Thyroid gland (tissue), 4 donors: ENCODE measurements around the gene PEX19.

Source experiments
- POLR2A ChIP-seq, 2 donors: fragments of 450-650 bp; IDR thresholded peaks; one replicate each; pipeline ENCODE4 v1.6.1; 2017; ENCODE audit warnings: antibody characterized with exemption in 2 of 2, mild to moderate bottlenecking in 2 of 2, moderate library complexity in 1 of 2
- TF ChIP-seq, protein P1 (sequence below), 6 experiments: fragments of 200-600 bp in 3 of 6; fragments of 450-650 bp in 3 of 6; sonication (generic) in 3 of 6; IDR thresholded peaks; one replicate each; pipeline ENCODE4 v1.5.1; 2016 to 2019; ENCODE audit warnings: antibody characterized with exemption in 6 of 6, mild to moderate bottlenecking in 2 of 6, inconsistent platforms in 1 of 6, moderate library complexity in 1 of 6

DNA sequence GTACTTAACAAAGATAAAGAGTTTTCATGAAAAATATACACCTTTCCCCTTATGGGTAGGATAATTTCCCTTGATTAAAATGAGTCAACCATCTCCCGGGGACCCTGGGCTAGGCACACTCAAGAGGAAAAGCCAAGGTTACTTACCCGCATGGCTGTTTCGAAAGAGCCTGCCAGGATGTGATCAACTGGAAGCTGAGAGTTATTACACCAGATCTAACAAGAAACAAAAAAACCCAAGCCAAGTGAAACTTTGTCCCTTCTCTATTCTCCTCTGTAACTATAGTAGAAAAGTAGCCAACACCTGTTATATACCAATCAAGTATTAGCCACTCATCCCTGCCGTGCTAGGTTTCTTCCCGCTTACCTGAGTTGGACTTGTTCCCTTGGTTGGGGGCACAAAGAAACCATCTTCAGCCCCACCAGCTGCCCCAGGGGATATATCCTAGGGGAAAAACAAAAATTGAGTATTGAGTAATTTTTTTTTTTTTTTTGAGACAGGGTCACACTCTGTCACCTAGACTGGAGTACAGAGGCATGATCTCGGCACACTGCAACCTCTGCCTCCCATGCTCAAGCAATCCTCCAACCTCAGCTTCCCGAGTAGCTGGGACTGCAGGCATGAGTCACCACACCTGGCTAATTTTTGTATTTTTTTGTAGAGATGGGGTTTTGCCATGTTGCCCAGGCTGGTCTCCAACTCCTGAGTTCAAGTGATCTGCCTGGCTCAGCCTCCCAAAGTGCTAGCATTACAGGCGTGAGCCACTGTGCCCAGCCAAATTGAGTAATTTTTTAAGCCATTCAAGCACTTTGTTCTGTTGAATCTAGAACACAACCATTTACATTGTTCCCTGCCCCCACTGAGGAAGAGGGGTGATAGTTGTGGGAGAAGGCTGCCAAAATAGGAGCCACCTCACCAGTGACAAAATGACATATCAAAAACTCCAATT, 8.4 kb upstream of the PEX19 start:
- TF ChIP-seq POLR2A (IDR thresholded peaks at IDR 0.05), result no peak
- TF ChIP-seq, protein P1, sequence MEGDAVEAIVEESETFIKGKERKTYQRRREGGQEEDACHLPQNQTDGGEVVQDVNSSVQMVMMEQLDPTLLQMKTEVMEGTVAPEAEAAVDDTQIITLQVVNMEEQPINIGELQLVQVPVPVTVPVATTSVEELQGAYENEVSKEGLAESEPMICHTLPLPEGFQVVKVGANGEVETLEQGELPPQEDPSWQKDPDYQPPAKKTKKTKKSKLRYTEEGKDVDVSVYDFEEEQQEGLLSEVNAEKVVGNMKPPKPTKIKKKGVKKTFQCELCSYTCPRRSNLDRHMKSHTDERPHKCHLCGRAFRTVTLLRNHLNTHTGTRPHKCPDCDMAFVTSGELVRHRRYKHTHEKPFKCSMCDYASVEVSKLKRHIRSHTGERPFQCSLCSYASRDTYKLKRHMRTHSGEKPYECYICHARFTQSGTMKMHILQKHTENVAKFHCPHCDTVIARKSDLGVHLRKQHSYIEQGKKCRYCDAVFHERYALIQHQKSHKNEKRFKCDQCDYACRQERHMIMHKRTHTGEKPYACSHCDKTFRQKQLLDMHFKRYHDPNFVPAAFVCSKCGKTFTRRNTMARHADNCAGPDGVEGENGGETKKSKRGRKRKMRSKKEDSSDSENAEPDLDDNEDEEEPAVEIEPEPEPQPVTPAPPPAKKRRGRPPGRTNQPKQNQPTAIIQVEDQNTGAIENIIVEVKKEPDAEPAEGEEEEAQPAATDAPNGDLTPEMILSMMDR (IDR thresholded peaks at IDR 0.05), result no peak
